Right ventricle myocardium inferior (tissue), 1 donor: Measurements from ENCODE around the gene FGF18. TPM values are rescaled to one million over a fixed set of nuclear protein-coding genes. Genes with fewer than 3 reads are reported as not detected.
"Not testable (repeated sequence)": the region's sequence is repeated elsewhere in the genome, so short reads cannot be mapped to it uniquely, and the experiment has no call there.

ENCODE experiments used
- ATAC-seq: fragments of 200-7000 bp; cut with Tn5 transposase; one replicate; pipeline ENCODE4 v1.9.1; 2020; ENCODE audit warnings: mild to moderate bottlenecking, moderate library complexity
- DNase-seq: peaks from one replicate; pipeline ENCODE4 v3.0.0; 2021; ENCODE audit errors: missing footprints
- intact Hi-C: fragments of 100-400 bp; cut with DNase I; formaldehyde crosslinking; loops from one replicate; pipeline ENCODE4 v1.11.0; 2022
- total RNA-seq: library from RNA; stranded (reverse); fragmentation: NEBNext Ultra II Directional; extraction: Animal tissue kit (Norgen Biotek cat#: 25700); gene quantifications from one replicate; pipeline ENCODE4 v1.2.1, GENCODE V29; 2021
- donor health status: DM: no; HTN: yes; CAD: no; lungs with severe emphysema.

The FGF18 gene
- total RNA-seq, 1 donor from 2014 or later, result 10.1 TPM

- intact Hi-C loops, result no loop called here
- ATAC-seq (no peak), DNase-seq (no peak)
Measured at GRCh38 chr5:171479776-171480125, 60.3 kb downstream of the FGF18 start.

GRCh38 chr5:171480239-171480638 lies 60.8 kb downstream of the FGF18 start:
- DNase-seq (no peak), ATAC-seq (no peak)
- intact Hi-C loops, result no loop called here

- ATAC-seq (peak; percentile 54), DNase-seq (peak; percentile 71)
- intact Hi-C loops, result no loop called here
Measured at GRCh38 chr5:171481571-171482433, 62.4 kb downstream of the FGF18 start.

GRCh38 chr5:171482434-171482730 lies 62.9 kb downstream of the FGF18 start:
- intact Hi-C loops, result no loop called here
- no peak for DNase-seq
- no peak for ATAC-seq

DNA sequence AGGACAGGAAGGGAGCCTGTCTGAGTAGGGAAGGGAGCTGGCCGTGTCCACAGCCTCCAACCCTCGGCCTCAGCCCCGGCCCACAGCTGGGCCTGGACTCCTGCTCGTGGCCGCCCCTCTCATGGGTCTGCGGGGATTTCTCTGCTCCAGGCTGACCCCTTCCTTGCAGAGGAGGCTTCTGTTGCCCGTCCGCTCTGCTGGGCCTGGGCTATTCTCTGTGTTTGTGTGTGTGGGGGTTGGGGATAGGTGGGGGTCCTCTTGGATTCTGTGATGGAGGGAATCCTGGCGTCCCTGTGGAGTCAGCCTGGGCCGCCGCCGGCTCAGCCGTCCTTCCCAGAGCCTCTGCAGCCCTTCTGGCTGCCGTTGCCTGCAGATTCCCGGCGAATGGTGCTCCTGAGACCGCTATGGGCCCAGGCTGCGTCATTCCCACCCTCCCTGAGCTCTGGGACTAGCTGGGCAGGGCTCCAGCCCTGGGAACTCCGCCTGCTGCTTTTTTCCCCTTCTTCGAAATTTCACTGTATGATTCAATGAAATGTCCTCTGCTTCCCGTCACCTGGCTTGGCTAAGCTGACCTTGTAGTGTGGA lies 64.2 kb downstream of the FGF18 start:
- peak; percentile 93 for ATAC-seq
- intact Hi-C loops, result loop anchor here (2.0 kb wide), 1 partner anchor 65 kb away; the partner anchor contains the start of gene FGF18
- peak; percentile 91 for DNase-seq

DNA sequence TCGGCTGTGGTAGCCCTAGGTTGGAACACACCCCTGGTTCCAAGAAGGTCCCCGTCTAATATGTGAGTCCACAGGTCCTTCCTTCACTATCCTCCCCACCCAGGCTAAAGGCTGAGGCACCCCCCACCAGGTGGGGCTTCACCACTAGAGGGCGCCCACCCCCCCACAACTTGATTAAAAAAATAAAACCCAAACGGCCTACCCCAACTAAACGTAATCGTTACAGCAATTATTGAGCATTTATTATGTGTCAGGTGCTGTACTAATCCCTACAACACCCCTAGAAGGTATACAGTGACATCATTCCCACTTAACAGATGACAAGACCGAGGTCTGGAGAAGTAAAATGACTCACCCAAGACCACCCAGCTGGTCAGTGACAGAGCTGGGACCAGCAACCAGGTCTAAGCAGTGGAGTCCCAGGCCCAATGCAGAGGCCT lies 65.0 kb downstream of the FGF18 start:
- ATAC-seq (peak; percentile 23), DNase-seq (no peak)
- intact Hi-C loops, result loop anchor here (2.0 kb wide), 1 partner anchor 66 kb away; the partner anchor contains the start of gene FGF18

GRCh38 chr5:171485668-171486067 lies 66.2 kb downstream of the FGF18 start:
- no peak for ATAC-seq
- intact Hi-C loops, result loop anchor here (2.0 kb wide), 1 partner anchor 67 kb away; the partner anchor contains the start of gene FGF18

DNA sequence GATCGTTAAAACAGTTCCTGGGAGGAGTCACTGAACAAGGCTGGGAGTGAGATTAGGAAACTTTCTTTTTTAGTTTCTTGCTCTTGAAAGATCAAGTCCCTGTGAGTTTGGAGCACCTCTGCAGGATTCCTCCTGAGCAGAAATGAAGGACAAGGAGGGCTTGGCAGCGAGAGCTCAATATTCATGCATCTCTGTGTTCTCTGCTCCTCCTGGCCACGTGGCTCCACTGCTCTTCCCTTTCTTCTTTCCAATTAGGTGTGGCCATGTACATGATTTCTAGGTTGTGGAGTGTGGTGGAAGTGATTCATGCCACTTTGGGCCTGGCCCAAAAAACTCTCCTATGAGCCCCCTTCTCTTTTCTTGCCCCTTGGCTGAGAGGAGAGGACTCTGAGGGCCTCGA lies 67.2 kb downstream of the FGF18 start:
- no peak for ATAC-seq
- intact Hi-C loops, result no loop called here
- no peak for DNase-seq

More at GRCh38 chr5:171485668-171486067, 66.2 kb downstream of the FGF18 start:
- DNase-seq, result no peak

DNA sequence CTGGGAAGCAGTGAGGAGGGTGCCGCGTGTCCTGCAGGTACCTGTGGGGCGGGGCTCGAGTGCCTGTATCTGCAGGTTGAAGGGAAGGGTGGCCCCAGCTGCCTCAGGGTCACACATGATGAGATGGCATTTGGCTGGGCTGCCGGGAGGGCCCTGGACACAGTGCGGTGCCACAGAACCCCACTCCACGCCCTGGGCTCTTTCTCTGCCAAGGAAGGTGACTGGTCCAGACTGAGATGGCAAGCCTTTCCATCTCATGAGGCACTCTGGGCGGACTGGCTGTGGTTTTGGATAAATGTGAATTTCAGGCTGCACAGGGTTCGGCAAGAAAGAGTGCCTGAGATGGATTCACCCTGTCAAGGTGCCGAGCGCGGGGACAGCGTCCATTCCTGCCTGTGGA lies 69.4 kb downstream of the FGF18 start:
- intact Hi-C loops, result no loop called here
- DNase-seq, result no peak
- no peak for ATAC-seq

DNA sequence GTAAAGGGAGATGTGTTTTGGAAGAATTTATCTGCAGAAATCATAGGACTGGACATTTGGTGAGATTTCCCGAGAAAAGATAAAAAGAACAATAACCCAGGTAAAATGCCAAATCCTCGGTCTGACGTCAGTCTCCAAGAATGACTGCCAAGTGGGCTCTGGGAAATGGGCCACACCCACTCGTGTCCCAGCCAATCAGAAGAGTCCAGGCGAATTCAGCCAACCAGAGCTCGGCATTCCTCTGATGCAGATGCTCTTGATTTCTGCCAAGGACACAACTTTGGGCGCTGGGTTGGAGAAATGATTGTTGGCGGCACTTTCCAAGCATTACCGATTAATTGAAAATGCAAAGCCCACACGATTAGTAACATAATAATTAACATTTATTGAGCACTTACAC lies 73.3 kb downstream of the FGF18 start:
- DNase-seq (no peak), ATAC-seq (no peak)
- intact Hi-C loops, result no loop called here

DNA sequence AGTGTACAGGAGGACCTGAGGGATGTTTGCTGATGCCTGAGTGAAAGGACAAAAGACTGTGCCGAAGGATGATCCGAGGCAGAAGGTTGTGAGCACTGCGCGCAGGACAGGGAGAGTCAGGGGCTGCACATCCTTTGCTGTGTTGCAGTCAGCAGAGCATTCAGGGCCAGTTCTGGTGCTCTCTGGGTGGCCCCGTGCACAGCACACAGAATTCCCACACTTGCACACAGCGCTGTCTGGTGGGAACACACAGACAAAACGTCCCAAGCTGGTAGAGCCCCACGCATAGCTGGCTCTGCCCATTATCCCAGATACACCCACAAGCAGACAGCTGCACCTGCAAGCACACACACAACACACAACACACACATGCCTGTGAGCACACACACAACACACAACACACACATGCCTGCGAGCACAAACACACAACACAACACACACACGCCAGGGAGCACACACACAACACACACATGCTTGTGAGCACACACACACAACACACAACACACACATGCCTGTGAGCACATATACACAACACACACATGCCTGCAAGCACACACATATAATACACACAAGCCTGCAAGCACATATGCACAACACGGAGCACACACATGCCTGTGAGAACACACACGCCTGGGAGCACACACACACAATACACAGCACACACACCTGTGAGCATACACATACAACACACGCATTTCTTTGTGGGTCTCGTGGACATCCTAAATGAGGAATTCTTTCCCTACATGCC lies 74.4 kb downstream of the FGF18 start:
- no peak for ATAC-seq
- intact Hi-C loops, result no loop called here

DNA sequence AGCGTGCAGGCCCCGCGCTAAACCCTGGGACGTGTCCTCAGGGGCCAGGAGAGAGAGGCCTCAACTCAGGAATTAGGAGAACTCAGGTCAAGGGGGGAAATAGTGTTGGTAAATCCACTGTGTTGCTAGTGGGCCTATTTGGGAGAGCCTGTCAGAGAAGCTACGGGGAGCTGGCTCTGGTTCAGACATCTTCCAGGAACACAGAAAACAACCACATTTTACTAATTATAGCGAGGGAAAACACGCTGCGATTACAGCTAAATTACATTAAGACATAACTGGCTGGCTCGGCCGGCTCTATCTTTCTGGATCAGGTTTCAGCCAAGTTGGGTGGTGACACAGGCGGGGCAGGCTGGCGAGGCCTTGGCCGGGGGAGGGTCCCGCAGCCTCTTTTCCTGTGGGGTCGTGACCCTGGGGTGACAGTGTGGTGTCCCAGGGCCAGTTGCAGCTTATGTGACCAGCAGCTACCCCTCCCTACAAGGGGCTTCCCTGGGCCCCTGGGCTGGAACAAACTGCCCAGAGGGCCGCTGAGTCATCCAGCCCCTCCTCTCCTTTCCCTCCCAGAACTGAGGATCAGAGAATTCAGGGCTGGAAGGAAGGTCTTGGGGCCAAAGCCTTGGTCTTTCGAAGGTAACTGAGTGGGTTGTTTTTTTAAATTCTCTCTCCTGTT lies 75.1 kb downstream of the FGF18 start:
- peak; percentile 90 for ATAC-seq
- intact Hi-C loops, result no loop called here
- peak; percentile 80 for DNase-seq

More for the DNA sequence above, 74.4 kb downstream of the FGF18 start:
- peak; percentile 53 for DNase-seq

- peak; percentile 42 for ATAC-seq
- DNase-seq, result no peak
- intact Hi-C loops, result no loop called here
Measured at GRCh38 chr5:171495122-171495700, 75.8 kb downstream of the FGF18 start.

- ATAC-seq (peak; percentile 33), DNase-seq (peak; percentile 68)
- intact Hi-C loops, result no loop called here
Measured at GRCh38 chr5:171496456-171496855, 77.0 kb downstream of the FGF18 start.

DNA sequence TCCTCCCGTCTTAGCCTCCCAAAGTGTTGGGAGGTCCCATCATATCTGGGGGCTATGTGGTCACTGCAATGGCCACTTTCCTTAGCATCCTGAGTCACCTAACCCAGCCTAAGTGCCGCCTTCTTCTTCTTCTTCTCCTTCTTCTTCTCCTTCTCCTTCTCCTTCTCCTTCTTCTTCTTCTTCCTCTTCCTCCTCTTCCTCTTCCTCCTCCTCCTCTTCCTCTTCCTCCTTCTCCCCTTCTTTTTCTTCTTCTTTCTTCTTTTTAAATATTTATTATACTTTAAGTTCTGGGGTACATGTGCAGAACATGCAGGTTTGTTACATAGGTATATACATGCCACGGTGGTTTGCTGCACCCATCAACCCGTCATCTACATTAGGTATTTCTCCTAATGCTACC lies 78.0 kb downstream of the FGF18 start:
- intact Hi-C loops, DNase-seq: not testable (repeated sequence)

DNA sequence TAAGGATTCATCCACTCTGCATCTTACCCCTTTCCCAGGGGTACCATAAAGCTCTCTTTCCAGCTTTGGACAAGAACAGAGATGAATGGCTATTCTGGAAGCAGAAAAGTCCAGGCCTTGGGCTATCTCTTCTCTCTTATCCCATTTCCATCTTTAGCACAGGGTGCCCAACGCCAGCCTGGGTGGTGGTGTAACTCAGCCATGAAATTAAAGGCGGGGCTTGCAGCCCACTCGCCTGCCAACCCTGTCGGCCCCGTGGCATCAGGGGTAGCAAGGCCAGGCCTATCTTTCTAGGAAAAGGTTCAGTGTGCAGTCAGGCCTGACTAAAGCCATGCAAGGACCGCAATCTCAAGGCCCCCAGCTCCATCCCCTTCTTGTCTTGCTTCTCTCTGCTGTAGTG lies 78.7 kb downstream of the FGF18 start:
- ATAC-seq, result no peak
- peak; percentile 37 for DNase-seq
- intact Hi-C loops, result no loop called here

More for the DNA sequence above, 78.0 kb downstream of the FGF18 start:
- ATAC-seq, result not testable (repeated sequence)

GRCh38 chr5:171499611-171500010 lies 80.2 kb downstream of the FGF18 start:
- peak; percentile 53 for DNase-seq
- no peak for ATAC-seq
- intact Hi-C loops, result no loop called here

GRCh38 chr5:171505473-171506043 lies 86.1 kb downstream of the FGF18 start:
- ATAC-seq, result peak; percentile 16
- intact Hi-C loops, result no loop called here
- DNase-seq, result peak; percentile 50
